Measurements from ENCODE around the gene HEYL.

Gene HEYL

GRCh38 chr1:39596163-39596562, 43.3 kb downstream of the HEYL start:
- no peak for DNase-seq

DNA sequence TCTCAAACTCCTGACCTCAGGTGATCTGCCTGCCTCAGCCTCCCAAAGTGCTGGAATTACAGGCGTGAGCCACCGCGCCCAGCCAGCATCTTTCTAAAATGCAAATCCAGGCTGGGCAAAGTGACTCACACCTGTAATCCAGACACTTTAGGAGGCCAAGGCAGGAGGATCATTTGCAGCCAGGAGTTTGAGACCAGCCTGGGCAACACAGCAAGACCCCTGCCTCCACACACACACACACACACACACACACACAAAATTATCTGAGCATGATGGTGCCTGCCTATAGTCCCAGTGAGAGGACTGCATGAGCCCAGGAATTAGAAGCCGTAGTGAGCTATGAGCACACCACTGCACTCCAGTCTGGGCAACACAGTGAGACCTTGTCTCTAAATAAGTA, 46.1 kb downstream of the HEYL start:
- no peak for DNase-seq

GRCh38 chr1:39592069-39592468, 47.4 kb downstream of the HEYL start:
- DNase-seq: no peak

DNA sequence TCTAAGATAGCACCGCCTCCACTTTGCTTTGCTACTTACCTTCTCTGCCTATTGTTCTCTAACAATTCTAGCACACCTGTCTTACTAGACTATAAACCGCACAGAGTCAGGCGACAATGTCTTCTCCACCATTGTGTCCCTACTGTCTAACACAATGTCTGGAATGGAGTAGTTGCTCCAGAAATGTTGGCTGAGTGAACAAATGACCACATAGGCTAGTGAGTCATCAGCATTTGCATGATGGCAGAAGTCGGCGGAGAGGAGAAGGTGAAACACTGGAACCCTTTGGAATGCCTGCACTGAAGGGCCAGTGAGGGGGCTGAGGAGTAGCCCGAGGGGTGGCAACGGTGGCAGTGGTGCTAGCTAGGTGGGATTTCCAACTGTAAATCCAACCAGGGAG, 48.9 kb downstream of the HEYL start:
- DNase-seq: no peak

GRCh38 chr1:39585933-39586332, 53.5 kb downstream of the HEYL start:
- DNase-seq: no peak

DNA sequence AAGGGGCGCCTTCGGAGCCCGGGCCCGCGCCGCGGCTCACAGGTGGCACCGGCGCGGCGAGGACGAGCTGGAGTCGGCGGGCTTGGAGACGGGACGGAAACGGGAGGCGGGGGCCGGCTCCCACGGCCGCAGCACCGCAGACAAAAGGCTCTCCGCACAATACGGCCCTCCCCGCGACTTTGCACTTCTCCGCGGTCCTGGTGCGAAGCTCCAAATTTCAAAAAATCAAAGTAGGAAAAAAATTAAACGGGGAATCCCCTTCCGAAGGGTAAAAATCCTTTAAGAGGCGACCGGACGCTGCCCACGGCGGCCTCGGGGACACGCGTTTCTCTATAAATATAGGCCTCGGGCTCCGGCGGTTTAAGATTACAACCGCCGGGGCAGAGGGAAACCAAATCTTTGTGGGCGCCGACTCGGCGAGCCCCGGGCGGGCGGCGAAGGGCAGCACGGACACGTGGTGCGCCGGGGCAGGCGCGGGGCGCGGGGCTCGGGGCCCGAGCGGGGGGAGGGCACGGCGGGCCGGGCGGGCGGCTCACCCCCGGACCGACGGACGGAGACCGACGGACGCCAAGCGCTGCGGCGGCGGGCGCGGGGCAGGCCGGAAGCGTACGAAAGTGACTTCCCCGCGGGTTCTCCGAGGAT, 63.3 kb downstream of the HEYL start:
- peak; percentile 31 for DNase-seq

DNA sequence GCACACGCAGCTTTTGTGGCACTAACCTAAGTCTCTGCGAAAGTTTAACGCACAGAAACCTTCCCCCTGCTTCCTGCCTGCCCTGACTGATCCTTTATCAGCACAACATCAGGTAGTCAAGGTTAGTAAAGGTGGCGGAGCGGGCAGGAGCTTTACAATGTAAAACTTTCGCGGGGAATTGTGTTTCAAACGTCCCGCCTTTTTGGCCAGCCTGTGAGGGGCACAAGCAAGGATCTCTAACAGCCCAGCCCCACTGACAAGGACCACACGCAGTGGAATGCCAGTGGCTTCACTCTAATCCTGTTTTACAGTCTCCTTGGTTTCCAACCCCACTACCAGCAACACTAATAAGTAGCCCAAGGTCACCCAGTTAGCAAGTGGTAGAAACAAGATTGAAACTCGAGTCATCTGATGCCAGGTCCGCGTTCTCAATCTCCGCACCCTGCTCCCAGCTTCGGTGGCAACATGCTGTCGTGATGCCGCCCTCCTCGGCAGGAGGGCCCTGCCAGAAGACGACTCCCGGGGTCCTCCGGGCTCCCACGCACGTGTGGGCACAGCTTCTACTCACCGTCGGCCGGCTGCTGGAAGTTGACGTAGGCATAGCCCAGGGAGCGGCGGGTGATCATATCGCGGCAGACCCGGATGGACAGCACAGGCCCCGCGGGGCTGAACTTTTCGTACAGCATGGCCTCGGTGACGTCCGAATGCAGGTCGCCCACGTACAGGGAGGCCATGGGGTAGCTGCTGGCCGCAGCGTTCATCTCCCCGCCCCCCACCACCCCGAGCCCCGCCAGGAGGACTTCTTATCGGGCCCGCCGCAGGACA, 64.0 kb downstream of the HEYL start:
- peak; percentile 52 for DNase-seq

DNA sequence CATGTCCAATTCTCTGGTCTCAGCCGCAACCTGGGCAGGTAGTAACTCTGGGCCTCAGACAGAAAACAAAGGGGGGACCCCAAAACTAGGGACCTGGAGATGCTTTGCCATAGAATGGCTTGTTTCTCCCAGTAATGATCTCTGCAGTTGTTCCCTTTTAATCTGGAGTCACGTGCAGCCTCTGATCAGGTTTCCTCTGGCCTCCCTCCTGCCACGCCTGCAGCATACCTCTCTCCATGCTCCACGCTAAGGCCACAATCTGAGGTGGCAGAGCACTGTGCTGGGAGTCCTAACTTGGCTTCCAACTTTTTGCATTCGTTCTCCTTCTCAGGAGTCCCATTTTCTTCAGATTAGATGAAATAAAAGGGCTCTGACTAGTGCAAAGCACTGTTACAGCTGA, 64.8 kb downstream of the HEYL start:
- DNase-seq: no peak
